Neural cell (in vitro differentiated cells): ENCODE measurements around the gene PREB.

Experiments used
- CTCF ChIP-seq: fragments of 450-650 bp; IDR thresholded peaks from 2 replicates; pipeline ENCODE4 v1.5.1; 2014; ENCODE audit warnings: antibody characterized with exemption, mild to moderate bottlenecking, moderate library complexity; ENCODE audit not compliant: poor library complexity, severe bottlenecking
- EP300 ChIP-seq: fragments of 450-650 bp; conservative IDR thresholded peaks from 2 replicates; pipeline ENCODE4 v1.6.1; 2014; ENCODE audit warnings: antibody characterized with exemption, mild to moderate bottlenecking, moderate library complexity; ENCODE audit not compliant: poor library complexity, severe bottlenecking
- EZH2 ChIP-seq: fragments of 200-600, 300-800 bp; shearing (Covaris generic), sonication (generic); IDR thresholded peaks from 2 replicates; pipeline ENCODE4 v1.6.1; 2014; ENCODE audit warnings: antibody characterized with exemption, low read length, borderline replicate concordance, mild to moderate bottlenecking; ENCODE audit not compliant: insufficient read depth, poor library complexity, severe bottlenecking
- POLR2AphosphoS5 ChIP-seq: IDR thresholded peaks from 2 replicates; pipeline ENCODE4 v1.6.1; 2012
- RAD21 ChIP-seq: fragments of 450-650 bp; conservative IDR thresholded peaks from 2 replicates; pipeline ENCODE4 v1.6.1; 2014; ENCODE audit warnings: antibody characterized with exemption, mild to moderate bottlenecking, moderate library complexity
- TAF1 ChIP-seq: IDR thresholded peaks from 2 replicates; pipeline ENCODE4 v1.6.1; 2012; ENCODE audit warnings: low read depth
- TF ChIP-seq, protein P1 (sequence below): IDR thresholded peaks from 2 replicates; pipeline ENCODE4 v1.6.1; 2012; ENCODE audit warnings: borderline replicate concordance

DNA sequence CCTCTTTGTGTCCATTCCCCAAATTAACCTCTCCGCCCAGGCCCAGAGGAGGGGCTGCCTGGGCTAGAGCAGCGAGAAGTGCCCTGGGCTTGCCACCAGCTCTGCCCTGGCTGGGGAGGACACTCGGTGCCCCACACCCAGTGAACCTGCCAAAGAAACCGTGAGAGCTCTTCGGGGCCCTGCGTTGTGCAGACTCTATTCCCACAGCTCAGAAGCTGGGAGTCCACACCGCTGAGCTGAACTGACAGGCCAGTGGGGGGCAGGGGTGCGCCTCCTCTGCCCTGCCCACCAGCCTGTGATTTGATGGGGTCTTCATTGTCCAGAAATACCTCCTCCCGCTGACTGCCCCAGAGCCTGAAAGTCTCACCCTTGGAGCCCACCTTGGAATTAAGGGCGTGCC lies 34.4 kb downstream of the PREB start:
- TF ChIP-seq CTCF: no peak
- TF ChIP-seq EZH2: no peak
- no peak for TF ChIP-seq POLR2AphosphoS5
- TF ChIP-seq EP300: no peak
- TF ChIP-seq TAF1: no peak
- TF ChIP-seq RAD21: no peak
- TF ChIP-seq, protein P1, sequence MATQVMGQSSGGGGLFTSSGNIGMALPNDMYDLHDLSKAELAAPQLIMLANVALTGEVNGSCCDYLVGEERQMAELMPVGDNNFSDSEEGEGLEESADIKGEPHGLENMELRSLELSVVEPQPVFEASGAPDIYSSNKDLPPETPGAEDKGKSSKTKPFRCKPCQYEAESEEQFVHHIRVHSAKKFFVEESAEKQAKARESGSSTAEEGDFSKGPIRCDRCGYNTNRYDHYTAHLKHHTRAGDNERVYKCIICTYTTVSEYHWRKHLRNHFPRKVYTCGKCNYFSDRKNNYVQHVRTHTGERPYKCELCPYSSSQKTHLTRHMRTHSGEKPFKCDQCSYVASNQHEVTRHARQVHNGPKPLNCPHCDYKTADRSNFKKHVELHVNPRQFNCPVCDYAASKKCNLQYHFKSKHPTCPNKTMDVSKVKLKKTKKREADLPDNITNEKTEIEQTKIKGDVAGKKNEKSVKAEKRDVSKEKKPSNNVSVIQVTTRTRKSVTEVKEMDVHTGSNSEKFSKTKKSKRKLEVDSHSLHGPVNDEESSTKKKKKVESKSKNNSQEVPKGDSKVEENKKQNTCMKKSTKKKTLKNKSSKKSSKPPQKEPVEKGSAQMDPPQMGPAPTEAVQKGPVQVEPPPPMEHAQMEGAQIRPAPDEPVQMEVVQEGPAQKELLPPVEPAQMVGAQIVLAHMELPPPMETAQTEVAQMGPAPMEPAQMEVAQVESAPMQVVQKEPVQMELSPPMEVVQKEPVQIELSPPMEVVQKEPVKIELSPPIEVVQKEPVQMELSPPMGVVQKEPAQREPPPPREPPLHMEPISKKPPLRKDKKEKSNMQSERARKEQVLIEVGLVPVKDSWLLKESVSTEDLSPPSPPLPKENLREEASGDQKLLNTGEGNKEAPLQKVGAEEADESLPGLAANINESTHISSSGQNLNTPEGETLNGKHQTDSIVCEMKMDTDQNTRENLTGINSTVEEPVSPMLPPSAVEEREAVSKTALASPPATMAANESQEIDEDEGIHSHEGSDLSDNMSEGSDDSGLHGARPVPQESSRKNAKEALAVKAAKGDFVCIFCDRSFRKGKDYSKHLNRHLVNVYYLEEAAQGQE: no peak
